Measurements from ENCODE around the gene CNTNAP5. TPM values are rescaled to one million over a fixed set of nuclear protein-coding genes. Genes with fewer than 3 reads are reported as not detected.

CNTNAP5 gene
- total and polyA plus RNA-seq, 2 of the 4 experiments (the other 2 are of a cell fraction), result not detected

DNA sequence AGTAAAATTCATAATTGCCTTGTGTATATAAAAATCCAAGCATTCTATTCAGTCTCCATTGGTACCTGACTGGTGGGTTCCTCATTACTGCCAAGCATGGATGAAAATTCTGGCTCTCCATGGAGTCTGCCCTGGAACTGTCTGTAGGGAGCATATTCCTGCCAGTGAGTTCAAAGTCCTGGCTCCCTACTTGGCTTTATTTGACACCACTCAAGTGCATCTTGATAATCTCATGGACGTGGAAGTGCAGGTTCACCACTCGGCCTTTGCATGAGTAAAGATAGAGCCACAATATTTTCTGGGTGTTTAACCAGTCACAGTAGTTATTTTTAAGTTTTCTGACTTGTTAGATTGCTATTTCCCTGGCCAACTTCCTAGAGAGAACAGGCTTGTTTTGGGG, 63.5 kb downstream of the CNTNAP5 start:
- no peak overlapping the region for H4K8ac ChIP-seq (ENCODE audit: low read depth in 2 of 2, low read length in 2 of 2)

More for the DNA sequence above, 63.5 kb downstream of the CNTNAP5 start:
- intact Hi-C loops (cut with micrococcal nuclease) (no loop called here), dilution Hi-C loops (cut with HindIII; ENCODE audit: low sequenced_read_pairs, unreplicated experiment) (no loop called here), in situ Hi-C loops (cut with MboI; ENCODE audit: low sequenced_read_pairs) (no loop called here)
- no peak overlapping the region for H2BK20ac ChIP-seq (ENCODE audit: low read depth, low read length)
- H3K23ac ChIP-seq (ENCODE audit: low read depth, low read length), result no peak overlapping the region
- no peak overlapping the region for H3K4me2 ChIP-seq (ENCODE audit: low read depth, low read length)
- H4K91ac ChIP-seq (ENCODE audit: insufficient read depth, low read depth, low read length), result no peak overlapping the region
- no peak for TF ChIP-seq RCOR1 (IDR thresholded peaks at IDR 0.05; ENCODE audit: insufficient replicate concordance, low read length)
- no peak for TF ChIP-seq FOS (IDR thresholded peaks at IDR 0.05; ENCODE audit: low read depth, low read length)
- no peak for TF ChIP-seq MAZ (IDR thresholded peaks at IDR 0.05; ENCODE audit: borderline replicate concordance, low read depth, low read length)
- TF ChIP-seq RAD21 (IDR thresholded peaks at IDR 0.05; ENCODE audit: low read length), result no peak
- TF ChIP-seq CHD1 (IDR thresholded peaks at IDR 0.05; ENCODE audit: low read depth, low read length), result no peak
- no peak for TF ChIP-seq RFX5 (IDR thresholded peaks at IDR 0.05; ENCODE audit: low read depth, low read length)
- TF ChIP-seq NFE2L2 (IDR thresholded peaks at IDR 0.05; ENCODE audit: low read depth, low read length), result no peak
- TF ChIP-seq SMC3 (IDR thresholded peaks at IDR 0.05; ENCODE audit: low read depth, low read length), result no peak
- TF ChIP-seq BHLHE40 (IDR thresholded peaks at IDR 0.05; ENCODE audit: low read depth, low read length), result no peak
- no peak for TF ChIP-seq MAFK (IDR thresholded peaks at IDR 0.05; ENCODE audit: low read depth, low read length)
- TF ChIP-seq, protein P1, sequence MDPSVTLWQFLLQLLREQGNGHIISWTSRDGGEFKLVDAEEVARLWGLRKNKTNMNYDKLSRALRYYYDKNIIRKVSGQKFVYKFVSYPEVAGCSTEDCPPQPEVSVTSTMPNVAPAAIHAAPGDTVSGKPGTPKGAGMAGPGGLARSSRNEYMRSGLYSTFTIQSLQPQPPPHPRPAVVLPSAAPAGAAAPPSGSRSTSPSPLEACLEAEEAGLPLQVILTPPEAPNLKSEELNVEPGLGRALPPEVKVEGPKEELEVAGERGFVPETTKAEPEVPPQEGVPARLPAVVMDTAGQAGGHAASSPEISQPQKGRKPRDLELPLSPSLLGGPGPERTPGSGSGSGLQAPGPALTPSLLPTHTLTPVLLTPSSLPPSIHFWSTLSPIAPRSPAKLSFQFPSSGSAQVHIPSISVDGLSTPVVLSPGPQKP (IDR thresholded peaks at IDR 0.05; ENCODE audit: borderline replicate concordance, low read depth, low read length), result no peak
- TF ChIP-seq, protein P2, sequence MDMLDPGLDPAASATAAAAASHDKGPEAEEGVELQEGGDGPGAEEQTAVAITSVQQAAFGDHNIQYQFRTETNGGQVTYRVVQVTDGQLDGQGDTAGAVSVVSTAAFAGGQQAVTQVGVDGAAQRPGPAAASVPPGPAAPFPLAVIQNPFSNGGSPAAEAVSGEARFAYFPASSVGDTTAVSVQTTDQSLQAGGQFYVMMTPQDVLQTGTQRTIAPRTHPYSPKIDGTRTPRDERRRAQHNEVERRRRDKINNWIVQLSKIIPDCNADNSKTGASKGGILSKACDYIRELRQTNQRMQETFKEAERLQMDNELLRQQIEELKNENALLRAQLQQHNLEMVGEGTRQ (IDR thresholded peaks at IDR 0.05; ENCODE audit: low read depth, low read length), result no peak
- TF ChIP-seq MXI1 (IDR thresholded peaks at IDR 0.05; ENCODE audit: borderline replicate concordance, low read depth, low read length), result no peak
- TF ChIP-seq, protein P3, sequence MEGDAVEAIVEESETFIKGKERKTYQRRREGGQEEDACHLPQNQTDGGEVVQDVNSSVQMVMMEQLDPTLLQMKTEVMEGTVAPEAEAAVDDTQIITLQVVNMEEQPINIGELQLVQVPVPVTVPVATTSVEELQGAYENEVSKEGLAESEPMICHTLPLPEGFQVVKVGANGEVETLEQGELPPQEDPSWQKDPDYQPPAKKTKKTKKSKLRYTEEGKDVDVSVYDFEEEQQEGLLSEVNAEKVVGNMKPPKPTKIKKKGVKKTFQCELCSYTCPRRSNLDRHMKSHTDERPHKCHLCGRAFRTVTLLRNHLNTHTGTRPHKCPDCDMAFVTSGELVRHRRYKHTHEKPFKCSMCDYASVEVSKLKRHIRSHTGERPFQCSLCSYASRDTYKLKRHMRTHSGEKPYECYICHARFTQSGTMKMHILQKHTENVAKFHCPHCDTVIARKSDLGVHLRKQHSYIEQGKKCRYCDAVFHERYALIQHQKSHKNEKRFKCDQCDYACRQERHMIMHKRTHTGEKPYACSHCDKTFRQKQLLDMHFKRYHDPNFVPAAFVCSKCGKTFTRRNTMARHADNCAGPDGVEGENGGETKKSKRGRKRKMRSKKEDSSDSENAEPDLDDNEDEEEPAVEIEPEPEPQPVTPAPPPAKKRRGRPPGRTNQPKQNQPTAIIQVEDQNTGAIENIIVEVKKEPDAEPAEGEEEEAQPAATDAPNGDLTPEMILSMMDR (conservative IDR thresholded peaks at IDR 0.05; ENCODE audit: low read depth, low read length), result no peak
- TF ChIP-seq POLR2A (IDR thresholded peaks at IDR 0.05; ENCODE audit: low read depth, low read length), result no peak
- TF ChIP-seq CEBPB (IDR thresholded peaks at IDR 0.05; ENCODE audit: low read depth, low read length), result no peak
- no peaks in the 10 kb centered on the region for H3K36me3 ChIP-seq (ENCODE audit: control insufficient read depth, insufficient read depth, low read length)
- no peaks in the 10 kb centered on the region for H3K79me1 ChIP-seq (ENCODE audit: low read depth in 1 of 2, low read length in 2 of 2)
- H2AK5ac ChIP-seq (ENCODE audit: low read depth, low read length), result no peak overlapping the region
- peaks cover 4% of the 10 kb centered on the region for H3K9me3 ChIP-seq (ENCODE audit: control insufficient read depth, insufficient read depth, low read length)
- H3K14ac ChIP-seq (replicated peaks; ENCODE audit: low read depth, low read length), result no peak overlapping the region
- 40% methylated on average over 1 of the region's 2 CpGs; no CpG with 5 or more reads in 1 of the 2 experiments for WGBS, 2 experiments (ENCODE audit: extremely low coverage in 2 of 2, insufficient read length in 1 of 2)
- no peak overlapping the region for H3K56ac ChIP-seq (ENCODE audit: extremely low read depth, insufficient read depth, low read length)
- ATAC-seq (ENCODE audit: low read depth) (no peak), DNase-seq (no peak)
- no peak overlapping the region for H3K4me3 ChIP-seq (ENCODE audit: insufficient read depth, low read depth, low read length)
- H2AK9ac ChIP-seq (replicated peaks; ENCODE audit: low read depth, low read length, poor library complexity), result no peak overlapping the region
- no peak overlapping the region for H3K9ac ChIP-seq (ENCODE audit: low read depth, low read length)
- no peaks in the 10 kb centered on the region for H3K4me1 ChIP-seq (ENCODE audit: control insufficient read depth, insufficient read depth, low read length)
- no peak overlapping the region for H2AFZ ChIP-seq (replicated peaks; ENCODE audit: low read length, poor library complexity)
- no peaks in the 10 kb centered on the region for H4K20me1 ChIP-seq (ENCODE audit: insufficient read depth, low read length)
- H4K5ac ChIP-seq (ENCODE audit: low read depth, low read length), result no peak overlapping the region
- H2BK120ac ChIP-seq (ENCODE audit: low read depth, low read length), result no peak overlapping the region
- no peaks in the 10 kb centered on the region for H3K27me3 ChIP-seq (ENCODE audit: control insufficient read depth, insufficient read depth, low read length)
- CTCF ChIA-PET, result no interaction called here
- H3K4ac ChIP-seq (ENCODE audit: low read depth, low read length), result no peak overlapping the region
- no peaks in the 10 kb centered on the region for H3K9me1 ChIP-seq (ENCODE audit: insufficient read depth, low read length)
- no peak overlapping the region for H3K27ac ChIP-seq (ENCODE audit: insufficient read depth, low read length)
- no peak overlapping the region for H2BK5ac ChIP-seq (ENCODE audit: low read depth, low read length, poor library complexity, severe bottlenecking)
- H3K18ac ChIP-seq (ENCODE audit: low read depth, low read length), result no peak overlapping the region
- no peak overlapping the region for H2BK15ac ChIP-seq (ENCODE audit: low read depth, low read length)
- POLR2A ChIA-PET (ENCODE audit: unreplicated experiment), result no interaction called here
- BruUV-seq (replicated peaks), result no TSS peak

Data from IMR-90 (cell line).